ENCODE measurements around the gene TOGARAM1. TPM values are rescaled to one million over a fixed set of nuclear protein-coding genes. Genes with fewer than 3 reads are reported as not detected.

Gene TOGARAM1
- total RNA-seq, 1 donor: 27.1 TPM

DNA sequence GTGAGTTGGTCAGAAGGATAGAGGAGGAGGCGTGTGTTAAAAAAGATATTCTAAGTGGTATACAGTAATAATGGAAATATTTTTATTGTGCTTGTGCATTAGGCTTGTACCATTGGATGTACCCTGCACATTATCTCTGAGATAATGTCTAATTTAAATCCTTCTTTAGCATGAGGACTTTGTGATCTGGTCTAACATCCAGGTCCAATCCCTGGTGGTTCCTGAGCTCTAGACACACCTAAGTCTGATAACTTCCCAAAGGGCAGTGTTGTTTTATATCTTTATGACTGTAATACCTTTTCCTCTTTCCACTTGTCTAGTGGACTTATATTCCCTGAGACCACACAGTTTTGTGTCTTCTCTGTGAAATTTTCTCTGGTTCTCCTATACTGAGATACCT is 142.6 kb downstream of the TOGARAM1 start:
- Histone ChIP-seq H3K4me2 (ENCODE audit: insufficient read depth, low read length) (no peak overlapping the region), H3K27me3 (ENCODE audit: insufficient read depth, low read length) (no peaks in the 10 kb centered on the region), H3K79me2 (ENCODE audit: insufficient read depth, low read length) (peaks cover 22% of the 10 kb centered on the region), H3K9me3 (ENCODE audit: low read depth, low read length) (no peaks in the 10 kb centered on the region), H4K20me1 (ENCODE audit: insufficient read depth, low read length) (no peaks in the 10 kb centered on the region), H3K36me3 (ENCODE audit: insufficient read depth, low read length) (peaks cover 46% of the 10 kb centered on the region), H3K4me1 (ENCODE audit: insufficient read depth, low read length) (no peaks in the 10 kb centered on the region), H3K4me3 (ENCODE audit: insufficient read depth, low read length) (no peak overlapping the region), H3K27ac (ENCODE audit: low read depth, low read length) (no peak overlapping the region), H2AFZ (ENCODE audit: low read length) (no peak overlapping the region)
- TF ChIP-seq, protein P1, sequence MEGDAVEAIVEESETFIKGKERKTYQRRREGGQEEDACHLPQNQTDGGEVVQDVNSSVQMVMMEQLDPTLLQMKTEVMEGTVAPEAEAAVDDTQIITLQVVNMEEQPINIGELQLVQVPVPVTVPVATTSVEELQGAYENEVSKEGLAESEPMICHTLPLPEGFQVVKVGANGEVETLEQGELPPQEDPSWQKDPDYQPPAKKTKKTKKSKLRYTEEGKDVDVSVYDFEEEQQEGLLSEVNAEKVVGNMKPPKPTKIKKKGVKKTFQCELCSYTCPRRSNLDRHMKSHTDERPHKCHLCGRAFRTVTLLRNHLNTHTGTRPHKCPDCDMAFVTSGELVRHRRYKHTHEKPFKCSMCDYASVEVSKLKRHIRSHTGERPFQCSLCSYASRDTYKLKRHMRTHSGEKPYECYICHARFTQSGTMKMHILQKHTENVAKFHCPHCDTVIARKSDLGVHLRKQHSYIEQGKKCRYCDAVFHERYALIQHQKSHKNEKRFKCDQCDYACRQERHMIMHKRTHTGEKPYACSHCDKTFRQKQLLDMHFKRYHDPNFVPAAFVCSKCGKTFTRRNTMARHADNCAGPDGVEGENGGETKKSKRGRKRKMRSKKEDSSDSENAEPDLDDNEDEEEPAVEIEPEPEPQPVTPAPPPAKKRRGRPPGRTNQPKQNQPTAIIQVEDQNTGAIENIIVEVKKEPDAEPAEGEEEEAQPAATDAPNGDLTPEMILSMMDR (IDR thresholded peaks at IDR 0.05; ENCODE audit: extremely low read depth, low read depth, low read length): no peak
- DNase-seq (ENCODE audit: insufficient read length, low spot score, missing footprints): no peak

DNA sequence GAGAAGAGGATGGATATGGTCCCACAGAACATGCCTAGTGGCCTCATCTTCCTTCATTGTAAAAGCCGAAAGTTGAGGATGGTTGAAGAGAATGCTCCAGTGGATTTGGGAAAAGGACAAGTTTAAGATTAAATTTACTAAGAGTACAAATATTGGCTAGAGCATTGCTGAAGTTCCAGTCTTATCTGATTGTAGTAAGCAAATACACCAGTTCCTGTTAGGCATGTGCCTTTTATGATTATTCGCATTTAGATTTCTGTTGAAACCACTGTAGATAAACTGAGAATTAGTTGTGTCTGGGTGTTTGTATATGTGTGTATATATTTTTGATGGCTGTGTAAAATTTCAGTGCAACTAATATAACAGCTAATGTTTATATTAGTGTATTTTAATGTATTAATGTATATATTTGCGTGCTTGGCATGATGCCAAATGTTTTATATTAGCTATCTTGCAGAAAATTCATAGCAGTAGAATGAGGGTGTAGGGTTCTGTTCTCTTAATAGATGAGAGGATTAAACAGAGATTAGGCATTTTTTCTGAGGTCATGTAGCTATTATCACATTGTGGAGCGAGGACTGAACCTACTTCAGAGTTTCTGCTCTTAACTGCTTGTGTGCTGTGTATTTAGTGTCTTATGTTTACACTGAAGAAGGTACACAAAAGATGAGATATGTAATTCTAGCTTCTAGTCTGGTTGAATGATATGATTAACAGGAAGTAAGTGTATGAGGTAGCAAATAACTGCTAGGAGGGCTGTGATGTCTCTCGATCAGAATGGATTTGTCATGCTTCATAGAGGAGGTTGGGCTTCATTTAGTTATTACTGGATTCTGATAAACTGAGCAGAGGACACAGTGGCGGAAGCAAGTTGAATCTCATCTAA is 151.1 kb downstream of the TOGARAM1 start:
- Histone ChIP-seq H2AFZ (ENCODE audit: low read length) (no peak overlapping the region), H3K36me3 (ENCODE audit: insufficient read depth, low read length) (peaks cover 64% of the 10 kb centered on the region), H3K4me2 (ENCODE audit: insufficient read depth, low read length) (no peak overlapping the region), H3K9me3 (ENCODE audit: low read depth, low read length) (no peaks in the 10 kb centered on the region), H3K27me3 (ENCODE audit: insufficient read depth, low read length) (no peaks in the 10 kb centered on the region), H3K4me1 (ENCODE audit: insufficient read depth, low read length) (peaks cover 10% of the 10 kb centered on the region), H3K27ac (ENCODE audit: low read depth, low read length) (peak overlapping the region; percentile 43), H3K4me3 (ENCODE audit: insufficient read depth, low read length) (no peak overlapping the region), H3K79me2 (ENCODE audit: insufficient read depth, low read length) (peaks cover 2% of the 10 kb centered on the region), H4K20me1 (ENCODE audit: insufficient read depth, low read length) (peaks cover 6% of the 10 kb centered on the region)
- TF ChIP-seq, protein P1 (IDR thresholded peaks at IDR 0.05; ENCODE audit: extremely low read depth, low read depth, low read length): no peak
- no peak for DNase-seq (ENCODE audit: insufficient read length, low spot score, missing footprints)

DNA sequence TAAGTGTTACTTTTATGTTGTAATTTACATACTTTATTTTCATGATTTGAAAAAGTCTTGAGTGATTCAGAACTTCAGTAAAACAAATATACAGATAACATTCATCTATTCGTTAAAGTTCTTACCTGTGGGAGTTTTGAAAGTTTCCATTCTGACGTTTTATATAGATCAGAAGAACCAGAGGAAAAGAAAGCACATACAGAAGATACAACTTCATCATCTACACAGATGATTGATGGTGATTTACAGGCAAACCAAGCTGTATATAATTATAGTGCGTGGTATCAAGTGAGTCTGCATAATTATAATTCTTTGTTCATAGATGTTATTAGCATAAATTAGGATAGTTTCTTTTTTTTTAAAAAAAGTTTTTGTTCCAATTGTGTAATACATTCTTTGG is 152.3 kb downstream of the TOGARAM1 start:
- H2AFZ ChIP-seq (ENCODE audit: low read length): no peak overlapping the region
- peaks cover 10% of the 10 kb centered on the region for H3K4me1 ChIP-seq (ENCODE audit: insufficient read depth, low read length)
- no peak for DNase-seq (ENCODE audit: insufficient read length, low spot score, missing footprints)
- peaks cover 72% of the 10 kb centered on the region for H3K36me3 ChIP-seq (ENCODE audit: insufficient read depth, low read length)
- TF ChIP-seq, protein P1 (IDR thresholded peaks at IDR 0.05; ENCODE audit: extremely low read depth, low read depth, low read length): no peak
- H4K20me1 ChIP-seq (ENCODE audit: insufficient read depth, low read length): peaks cover 6% of the 10 kb centered on the region
- H3K4me2 ChIP-seq (ENCODE audit: insufficient read depth, low read length): no peak overlapping the region
- no peaks in the 10 kb centered on the region for H3K27me3 ChIP-seq (ENCODE audit: insufficient read depth, low read length)
- no peak overlapping the region for H3K27ac ChIP-seq (ENCODE audit: low read depth, low read length)
- H3K9me3 ChIP-seq (ENCODE audit: low read depth, low read length): no peaks in the 10 kb centered on the region
- H3K4me3 ChIP-seq (ENCODE audit: insufficient read depth, low read length): no peak overlapping the region
- H3K79me2 ChIP-seq (ENCODE audit: insufficient read depth, low read length): peaks cover 2% of the 10 kb centered on the region

DNA sequence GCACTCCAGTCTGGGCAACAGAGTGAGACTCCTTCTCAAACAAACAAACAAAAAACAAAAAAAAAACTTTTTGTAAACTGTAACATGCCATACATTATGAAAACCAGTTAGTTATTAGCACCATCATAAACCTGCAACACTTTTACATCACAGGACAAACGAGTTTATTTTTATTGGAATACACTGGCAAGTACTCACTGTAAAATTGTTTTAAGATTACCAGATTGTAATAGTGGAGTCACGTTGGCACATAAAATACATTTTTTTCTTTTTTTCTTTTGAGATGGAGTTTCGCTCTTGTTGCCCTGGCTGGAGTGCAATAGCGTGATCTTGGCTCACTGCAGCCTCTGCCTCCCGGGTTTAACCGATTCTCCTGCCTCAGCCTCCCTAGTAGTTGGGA is 156.6 kb downstream of the TOGARAM1 start:
- Histone ChIP-seq H3K4me3 (ENCODE audit: insufficient read depth, low read length) (no peak overlapping the region), H3K4me2 (ENCODE audit: insufficient read depth, low read length) (no peak overlapping the region), H3K9me3 (ENCODE audit: low read depth, low read length) (no peaks in the 10 kb centered on the region), H3K79me2 (ENCODE audit: insufficient read depth, low read length) (no peaks in the 10 kb centered on the region), H2AFZ (ENCODE audit: low read length) (no peak overlapping the region), H3K27ac (ENCODE audit: low read depth, low read length) (no peak overlapping the region), H3K4me1 (ENCODE audit: insufficient read depth, low read length) (peaks cover under 1% of the 10 kb centered on the region), H3K27me3 (ENCODE audit: insufficient read depth, low read length) (no peaks in the 10 kb centered on the region), H3K36me3 (ENCODE audit: insufficient read depth, low read length) (peaks cover 76% of the 10 kb centered on the region), H4K20me1 (ENCODE audit: insufficient read depth, low read length) (no peaks in the 10 kb centered on the region)
- no peak for DNase-seq (ENCODE audit: insufficient read length, low spot score, missing footprints)
- TF ChIP-seq, protein P1 (IDR thresholded peaks at IDR 0.05; ENCODE audit: extremely low read depth, low read depth, low read length): no peak

Measured in osteoblast (primary cell).